ENCODE results near the gene OSBPL2. TPM values are rescaled to one million over a fixed set of nuclear protein-coding genes. Genes with fewer than 3 reads are reported as not detected.

The OSBPL2 gene
- total RNA-seq, 1 donor from 2014 or later, result 49.8 TPM

DNA sequence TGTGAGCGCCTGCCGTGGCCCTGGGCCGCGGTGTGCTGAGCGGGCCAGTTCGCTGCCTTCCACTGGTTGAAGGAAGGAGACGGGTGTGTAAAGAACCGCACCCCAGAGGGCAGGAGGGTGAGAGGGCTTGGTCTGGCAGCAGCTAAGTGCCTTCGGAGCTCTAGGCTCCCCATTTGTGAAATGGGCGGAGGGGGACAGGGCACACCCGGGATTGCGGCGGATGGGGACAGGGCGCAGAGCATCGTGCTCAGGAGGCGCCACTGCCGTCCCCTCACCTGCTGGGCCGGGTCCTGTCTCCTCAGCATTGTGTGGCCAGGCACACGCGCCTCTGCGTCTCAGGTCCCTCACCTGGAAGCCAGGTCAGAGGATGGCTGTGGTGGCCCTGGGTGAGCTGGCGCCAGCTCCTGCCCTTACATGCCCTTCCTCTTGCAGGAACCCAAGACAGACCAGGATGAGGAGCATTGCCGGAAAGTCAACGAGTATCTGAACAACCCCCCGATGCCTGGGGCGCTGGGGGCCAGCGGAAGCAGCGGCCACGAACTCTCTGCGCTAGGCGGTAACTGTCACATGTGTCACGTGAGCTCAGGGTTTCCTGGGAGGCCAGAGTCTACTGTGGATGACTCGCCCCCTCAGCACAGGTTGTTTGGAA, 67.6 kb downstream of the OSBPL2 start:
- H3K36me3 ChIP-seq (ENCODE audit: control insufficient read depth, insufficient read depth, low read length), result peaks cover 46% of the 10 kb centered on the region
- peak; percentile 60 for DNase-seq (ENCODE audit: low read depth)
- no peaks in the 10 kb centered on the region for H3K27me3 ChIP-seq (ENCODE audit: control insufficient read depth, insufficient read depth, low read length)
- no peak for FAIRE-seq
- TF ChIP-seq, protein P1, sequence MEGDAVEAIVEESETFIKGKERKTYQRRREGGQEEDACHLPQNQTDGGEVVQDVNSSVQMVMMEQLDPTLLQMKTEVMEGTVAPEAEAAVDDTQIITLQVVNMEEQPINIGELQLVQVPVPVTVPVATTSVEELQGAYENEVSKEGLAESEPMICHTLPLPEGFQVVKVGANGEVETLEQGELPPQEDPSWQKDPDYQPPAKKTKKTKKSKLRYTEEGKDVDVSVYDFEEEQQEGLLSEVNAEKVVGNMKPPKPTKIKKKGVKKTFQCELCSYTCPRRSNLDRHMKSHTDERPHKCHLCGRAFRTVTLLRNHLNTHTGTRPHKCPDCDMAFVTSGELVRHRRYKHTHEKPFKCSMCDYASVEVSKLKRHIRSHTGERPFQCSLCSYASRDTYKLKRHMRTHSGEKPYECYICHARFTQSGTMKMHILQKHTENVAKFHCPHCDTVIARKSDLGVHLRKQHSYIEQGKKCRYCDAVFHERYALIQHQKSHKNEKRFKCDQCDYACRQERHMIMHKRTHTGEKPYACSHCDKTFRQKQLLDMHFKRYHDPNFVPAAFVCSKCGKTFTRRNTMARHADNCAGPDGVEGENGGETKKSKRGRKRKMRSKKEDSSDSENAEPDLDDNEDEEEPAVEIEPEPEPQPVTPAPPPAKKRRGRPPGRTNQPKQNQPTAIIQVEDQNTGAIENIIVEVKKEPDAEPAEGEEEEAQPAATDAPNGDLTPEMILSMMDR (IDR thresholded peaks at IDR 0.05; ENCODE audit: insufficient read depth, low read length, severe bottlenecking), result no peak
- no peak overlapping the region for H3K4me3 ChIP-seq (ENCODE audit: low read depth, low read length)

DNA sequence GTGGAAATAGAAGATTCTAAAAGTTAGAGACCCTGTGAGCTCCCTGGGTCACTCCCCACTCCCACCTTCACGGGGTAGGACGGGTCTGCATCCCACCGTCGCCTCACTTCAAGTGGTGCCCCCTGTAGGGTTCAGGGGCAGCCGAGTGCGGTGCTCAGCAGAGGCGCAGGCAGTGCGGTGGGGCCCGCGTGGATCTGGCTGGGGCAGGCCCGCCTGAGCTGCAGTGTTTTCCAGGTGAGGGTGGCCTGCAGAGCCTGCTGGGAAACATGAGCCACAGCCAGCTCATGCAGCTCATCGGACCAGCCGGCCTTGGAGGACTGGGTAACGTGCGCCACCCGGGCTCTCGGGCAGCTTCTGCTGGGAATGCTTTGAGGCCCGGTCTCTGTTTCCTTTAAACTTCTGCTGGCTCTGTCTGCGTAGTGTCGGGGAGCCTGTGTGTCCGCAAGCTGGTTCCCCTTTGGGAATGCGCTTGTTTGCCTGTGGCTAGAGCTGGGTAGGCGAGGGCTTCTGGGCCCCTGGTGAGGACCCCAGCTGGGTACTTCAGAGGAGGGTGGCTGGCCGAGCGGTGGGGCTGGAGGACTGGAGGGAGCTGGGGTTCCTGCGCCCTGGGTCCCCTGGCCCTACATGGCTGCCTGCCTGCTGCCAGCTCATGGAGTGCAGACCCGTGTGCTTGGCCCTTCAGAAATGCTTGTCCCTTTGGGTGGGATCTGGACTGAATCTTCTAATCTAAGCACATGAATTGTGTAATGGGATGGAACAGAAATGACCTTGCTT, 68.3 kb downstream of the OSBPL2 start:
- no peaks in the 10 kb centered on the region for H3K27me3 ChIP-seq (ENCODE audit: control insufficient read depth, insufficient read depth, low read length)
- FAIRE-seq, result no peak
- H3K4me3 ChIP-seq (ENCODE audit: low read depth, low read length), result no peak overlapping the region
- peak; percentile 40 for DNase-seq (ENCODE audit: low read depth)
- peaks cover 51% of the 10 kb centered on the region for H3K36me3 ChIP-seq (ENCODE audit: control insufficient read depth, insufficient read depth, low read length)
- TF ChIP-seq, protein P1 (IDR thresholded peaks at IDR 0.05; ENCODE audit: insufficient read depth, low read length, severe bottlenecking), result no peak

- H3K36me3 ChIP-seq (ENCODE audit: control insufficient read depth, insufficient read depth, low read length), result peaks cover 60% of the 10 kb centered on the region
- TF ChIP-seq, protein P1 (IDR thresholded peaks at IDR 0.05; ENCODE audit: insufficient read depth, low read length, severe bottlenecking), result no peak
- peak; percentile 9 for DNase-seq (ENCODE audit: low read depth)
- H3K27me3 ChIP-seq (ENCODE audit: control insufficient read depth, insufficient read depth, low read length), result no peaks in the 10 kb centered on the region
- FAIRE-seq, result no peak
- no peak overlapping the region for H3K4me3 ChIP-seq (ENCODE audit: low read depth, low read length)
These were observed 69.1 kb downstream of the OSBPL2 start for GRCh38 chr20:62307226-62308101.

- H3K27me3 ChIP-seq (ENCODE audit: control insufficient read depth, insufficient read depth, low read length), result no peaks in the 10 kb centered on the region
- FAIRE-seq (no peak), DNase-seq (ENCODE audit: low read depth) (peak; percentile 3)
- H3K36me3 ChIP-seq (ENCODE audit: control insufficient read depth, insufficient read depth, low read length), result peaks cover 68% of the 10 kb centered on the region
- TF ChIP-seq, protein P1 (IDR thresholded peaks at IDR 0.05; ENCODE audit: insufficient read depth, low read length, severe bottlenecking), result no peak
- no peak overlapping the region for H3K4me3 ChIP-seq (ENCODE audit: low read depth, low read length)
These were observed 69.9 kb downstream of the OSBPL2 start for GRCh38 chr20:62308102-62308822.

DNA sequence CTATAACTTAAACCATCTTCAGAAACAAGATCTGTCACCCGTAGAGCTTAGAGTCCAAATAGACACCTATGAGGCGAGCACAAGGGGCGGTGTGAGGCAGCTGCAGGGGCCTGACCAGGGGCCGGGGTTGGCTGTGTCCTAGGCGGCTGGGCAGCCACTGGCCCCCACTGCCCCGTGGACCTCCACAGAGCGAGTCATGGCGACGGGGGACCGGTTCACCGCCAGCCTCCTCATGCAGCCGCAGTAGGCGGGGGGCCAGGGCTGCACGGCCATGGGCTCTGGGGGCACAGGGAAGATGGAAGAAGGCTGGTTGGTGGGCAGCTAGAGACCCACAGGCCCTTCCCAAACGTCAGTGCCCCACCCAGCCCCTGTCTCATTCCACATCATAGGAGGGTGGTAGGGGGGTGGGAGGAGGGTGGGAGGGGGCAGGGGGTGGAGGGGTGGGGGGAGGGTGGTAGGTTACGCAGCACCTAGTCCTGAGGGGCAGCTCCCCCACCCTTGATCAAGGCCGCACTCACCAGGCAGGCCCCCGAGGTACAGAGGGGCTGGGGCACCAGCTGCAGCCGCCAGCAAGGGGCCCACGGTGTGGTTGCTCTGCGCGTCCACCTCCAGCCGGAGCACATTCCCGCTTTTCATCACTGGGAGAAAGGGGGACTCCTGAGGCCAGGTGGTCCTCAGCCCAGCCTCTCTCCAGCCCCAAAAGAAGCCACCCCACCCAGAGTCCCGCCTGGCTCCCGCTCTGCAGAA, 71.0 kb downstream of the OSBPL2 start:
- DNase-seq (ENCODE audit: low read depth), result no peak
- Histone ChIP-seq H3K4me3 (ENCODE audit: low read depth, low read length) (no peak overlapping the region), H3K36me3 (ENCODE audit: control insufficient read depth, insufficient read depth, low read length) (peaks cover 74% of the 10 kb centered on the region), H3K27me3 (ENCODE audit: control insufficient read depth, insufficient read depth, low read length) (no peaks in the 10 kb centered on the region)
- FAIRE-seq, result no peak
- TF ChIP-seq, protein P1 (IDR thresholded peaks at IDR 0.05; ENCODE audit: insufficient read depth, low read length, severe bottlenecking), result no peak

Data from bronchial epithelial cell (primary cell).